Measurements from ENCODE around the gene PSMG3. TPM values are rescaled to one million over a fixed set of nuclear protein-coding genes. Genes with fewer than 3 reads are reported as not detected.
A peak's percentile ranks its signal among the peaks of the same experiment; 100 is the strongest.

The PSMG3 gene
- total RNA-seq, 1 donor from 2014 or later: 19.7 TPM

GRCh38 chr7:1610678-1611302 is 41.0 kb upstream of the PSMG3 start:
- Histone ChIP-seq H3K27me3 (ENCODE audit: low read depth) (peaks cover 10% of the 10 kb centered on the region), H3K4me1 (no peaks in the 10 kb centered on the region), H3K9me3 (no peaks in the 10 kb centered on the region), H3K36me3 (no peaks in the 10 kb centered on the region), H3K27ac (no peak overlapping the region), H3K4me3 (no peak overlapping the region)
- DNase-seq: no peak
- no peak for TF ChIP-seq CTCF (IDR thresholded peaks at IDR 0.05)
- peak in 1 of 2 donors; percentile 18 for ATAC-seq
- intact Hi-C loops (cut with DNase I): no loop called here

GRCh38 chr7:1610013-1610677 is 40.3 kb upstream of the PSMG3 start:
- no peak for TF ChIP-seq CTCF (IDR thresholded peaks at IDR 0.05)
- ATAC-seq: no peak

GRCh38 chr7:1609023-1609422 is 39.2 kb upstream of the PSMG3 start:
- ATAC-seq: no peak
- H3K9me3 ChIP-seq: no peaks in the 10 kb centered on the region
- DNase-seq: no peak
- intact Hi-C loops (cut with DNase I): no loop called here
- TF ChIP-seq CTCF (IDR thresholded peaks at IDR 0.05): no peak
- H3K4me1 ChIP-seq: no peaks in the 10 kb centered on the region
- H3K36me3 ChIP-seq: no peaks in the 10 kb centered on the region
- H3K4me3 ChIP-seq: no peak overlapping the region
- H3K27me3 ChIP-seq (ENCODE audit: low read depth): peaks cover 26% of the 10 kb centered on the region
- no peak overlapping the region for H3K27ac ChIP-seq

More at GRCh38 chr7:1610013-1610677, 40.3 kb upstream of the PSMG3 start:
- DNase-seq: no peak
- intact Hi-C loops (cut with DNase I): no loop called here
- H3K27me3 ChIP-seq (ENCODE audit: low read depth): peaks cover 15% of the 10 kb centered on the region
- H3K4me3 ChIP-seq: no peak overlapping the region
- no peak overlapping the region for H3K27ac ChIP-seq
- H3K9me3 ChIP-seq: no peaks in the 10 kb centered on the region
- no peaks in the 10 kb centered on the region for H3K4me1 ChIP-seq
- no peaks in the 10 kb centered on the region for H3K36me3 ChIP-seq

GRCh38 chr7:1608318-1608717 is 38.5 kb upstream of the PSMG3 start:
- Histone ChIP-seq H3K27ac (no peak overlapping the region), H3K4me3 (no peak overlapping the region), H3K4me1 (no peaks in the 10 kb centered on the region), H3K27me3 (ENCODE audit: low read depth) (peaks cover 31% of the 10 kb centered on the region), H3K9me3 (no peaks in the 10 kb centered on the region), H3K36me3 (no peaks in the 10 kb centered on the region)
- ATAC-seq (no peak), DNase-seq (no peak)
- intact Hi-C loops (cut with DNase I): no loop called here
- no peak for TF ChIP-seq CTCF (IDR thresholded peaks at IDR 0.05)

GRCh38 chr7:1607696-1608095 is 37.9 kb upstream of the PSMG3 start:
- peaks cover 31% of the 10 kb centered on the region for H3K27me3 ChIP-seq (ENCODE audit: low read depth)
- DNase-seq (no peak), ATAC-seq (peak in 1 of 2 donors; percentile 18)
- TF ChIP-seq CTCF (IDR thresholded peaks at IDR 0.05): no peak
- intact Hi-C loops (cut with DNase I): no loop called here
- no peaks in the 10 kb centered on the region for H3K4me1 ChIP-seq
- H3K36me3 ChIP-seq: no peaks in the 10 kb centered on the region
- no peak overlapping the region for H3K4me3 ChIP-seq
- H3K9me3 ChIP-seq: no peaks in the 10 kb centered on the region
- H3K27ac ChIP-seq: no peak overlapping the region

All from lower lobe of right lung (tissue), 2 donors.